ENCODE data around the gene GGT1. TPM values are rescaled to one million over a fixed set of nuclear protein-coding genes. Genes with fewer than 3 reads are reported as not detected.
"Not testable (repeated sequence)": the region's sequence is repeated elsewhere in the genome, so short reads cannot be mapped to it uniquely, and the experiment has no call there.

GGT1 gene
- total RNA-seq: 1 to 10 TPM in 3 of 4 donors, under 1 TPM in 1; 0.61 to 7.7 (median 1.2) TPM

- DNase-seq: not testable (repeated sequence)
Observed at GRCh38 chr22:24602847-24603769, at the start of gene GGT1. Gene GGT1 (plus strand): TSS chr22:24603193. CDS start chr22:24611082, 7,889 bp downstream.

GRCh38 chr22:24553597-24554312 is 49.2 kb upstream of the GGT1 start:
- Histone ChIP-seq H3K27ac (peak overlapping the region; percentile 96 to 100 (median 98)), H3K4me1 (peaks cover 21 to 72% (median 33%) of the 10 kb centered on the region in 3 donors), H3K9me3 (no peaks in the 10 kb centered on the region), H3K27me3 (no peaks in the 10 kb centered on the region), H3K4me3 (peak overlapping the region; percentile 81 to 95 (median 88)), H3K36me3 (peaks cover 0 to 44% (median 0%) of the 10 kb centered on the region in 3 donors)
- TF ChIP-seq CTCF (IDR thresholded peaks at IDR 0.05): no peak
- TF ChIP-seq POLR2A (IDR thresholded peaks at IDR 0.05): no peak
- 12 to 27% methylated on average over 3 to 6 of the region's 12 CpGs for WGBS, 2 donors
- intact Hi-C loops (cut with DNase I): no loop called here
- no peak for DNase-seq

More at GRCh38 chr22:24602847-24603769, at the start of gene GGT1:
- H3K9me3 ChIP-seq; intact Hi-C loops (cut with DNase I); H3K27me3 ChIP-seq; H3K36me3 ChIP-seq: not testable (repeated sequence)
- Histone ChIP-seq H3K27ac (peak within 1 kb of the TSS in 1 of 4 donors; percentile 36), H3K4me3 (peak within 1 kb of the TSS in 2 of 4 donors; percentile 8 to 48), H3K4me1 (peaks cover 7 to 44% (median 9%) of the 10 kb centered on the region in 3 donors)
- WGBS, 2 donors: 19 to 51% methylated on average over 5 to 7 of the region's 22 CpGs

- H3K27ac ChIP-seq: peak within 1 kb of the TSS; percentile 96 to 100 (median 98)
- WGBS, 2 donors: 0% methylated on average over 10 to 15 of the region's 64 CpGs
- peaks cover 21 to 80% (median 33%) of the 10 kb centered on the region in 3 donors for H3K4me1 ChIP-seq
- intact Hi-C loops (cut with DNase I): no loop called here
- H3K9me3 ChIP-seq: no peaks in the 10 kb centered on the region
- peak within 1 kb of the TSS; percentile 81 to 95 (median 88) for H3K4me3 ChIP-seq
- H3K36me3 ChIP-seq: peaks cover 0 to 44% (median 0%) of the 10 kb centered on the region in 3 donors
- no peaks in the 10 kb centered on the region for H3K27me3 ChIP-seq
- peak in 2 of 4 donors; percentile 83 to 89 for TF ChIP-seq POLR2A (IDR thresholded peaks at IDR 0.05)
- TF ChIP-seq CTCF (IDR thresholded peaks at IDR 0.05): no peak
- no peak for DNase-seq
Observed at GRCh38 chr22:24554313-24555164, 48.5 kb upstream of the GGT1 start, which contains the start of gene GUCD1. Gene GUCD1 (minus strand): TSS chr22:24555138. CDS start chr22:24554991, 147 bp downstream.

GRCh38 chr22:24555165-24556039 is 47.6 kb upstream of the GGT1 start, which contains the start of gene SNRPD3:
Gene SNRPD3 (plus strand): TSS chr22:24555999. CDS start chr22:24557675, 1,676 bp downstream.
- peaks cover 21 to 74% (median 33%) of the 10 kb centered on the region in 3 donors for H3K4me1 ChIP-seq
- DNase-seq: peak; percentile 96
- no peaks in the 10 kb centered on the region for H3K27me3 ChIP-seq
- H3K4me3 ChIP-seq: peak within 1 kb of the TSS; percentile 81 to 95 (median 88)
- TF ChIP-seq CTCF (IDR thresholded peaks at IDR 0.05): peak in 5 of 6 experiments; percentile 21 to 52 (median 42)
- TF ChIP-seq POLR2A (IDR thresholded peaks at IDR 0.05): peak in 2 of 4 donors; percentile 12 to 47
- peaks cover 0 to 46% (median 0%) of the 10 kb centered on the region in 3 donors for H3K36me3 ChIP-seq
- intact Hi-C loops (cut with DNase I): no loop called here
- peak within 1 kb of the TSS; percentile 96 to 100 (median 98) for H3K27ac ChIP-seq
- WGBS, 2 donors: 1 to 3% methylated on average over 20 to 28 of the region's 59 CpGs
- H3K9me3 ChIP-seq: no peaks in the 10 kb centered on the region
